AG08395 (cell line): ENCODE results near the gene TEKT3.
A peak's percentile ranks its signal among the peaks of the same experiment; 100 is the strongest.

ENCODE experiments used
- DNase-seq: peaks from one replicate; pipeline ENCODE4 v3.0.0; 2012; ENCODE audit warnings: mixed read lengths, low spot score

The TEKT3 gene

DNA sequence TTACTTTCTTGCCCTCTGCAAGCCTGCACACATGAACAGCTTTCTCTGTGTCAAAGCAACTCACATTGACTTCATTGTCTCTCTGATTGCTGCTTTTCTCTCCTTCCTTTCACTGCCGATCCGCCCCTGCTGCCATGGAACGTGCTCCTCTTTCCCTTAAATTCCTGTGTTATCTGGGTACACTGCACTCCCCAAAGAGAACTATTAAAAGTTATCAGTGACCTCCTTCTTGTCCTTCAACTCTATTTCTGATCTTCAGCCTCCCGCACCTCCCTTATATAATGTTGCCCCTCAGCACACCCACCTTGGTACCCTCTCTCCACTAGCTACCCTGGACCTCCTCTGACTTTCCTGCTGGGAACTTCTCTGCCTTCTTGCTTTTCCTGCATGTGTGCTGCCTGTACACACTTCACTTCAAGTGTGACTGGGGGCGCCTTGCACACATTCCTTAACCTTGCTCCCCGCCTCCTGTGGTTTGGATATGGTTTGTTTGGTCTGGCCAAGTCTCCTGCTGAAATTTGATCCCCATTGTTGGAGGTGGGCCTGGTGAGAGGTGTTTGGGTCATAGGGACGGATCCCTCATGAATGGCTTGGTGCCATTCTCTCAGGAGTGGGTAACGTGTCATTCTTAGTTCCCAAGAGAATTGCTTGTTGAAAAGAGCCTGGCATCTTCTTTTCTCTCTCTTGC lies 49.6 kb downstream of the TEKT3 start:
- DNase-seq, result no peak

DNA sequence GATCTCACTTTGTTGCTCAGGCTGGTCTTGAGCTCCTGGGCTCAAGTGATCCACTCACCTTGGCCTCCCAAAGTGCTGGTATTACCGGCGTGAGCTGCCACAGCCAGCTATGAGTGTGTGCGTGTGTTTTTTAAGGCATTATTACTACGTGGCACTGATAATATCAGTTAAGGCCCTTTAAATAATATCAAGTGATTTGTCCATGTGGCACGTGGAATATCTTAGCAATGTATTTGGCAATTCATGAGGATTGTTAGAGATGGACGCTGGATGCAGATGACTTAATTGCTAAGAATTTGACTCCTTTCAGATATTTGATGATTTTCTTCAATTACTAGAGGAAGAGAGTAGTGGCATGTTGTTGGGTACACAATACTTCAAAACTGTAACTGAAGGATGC lies 50.8 kb downstream of the TEKT3 start:
- DNase-seq, result peak; percentile 24

DNA sequence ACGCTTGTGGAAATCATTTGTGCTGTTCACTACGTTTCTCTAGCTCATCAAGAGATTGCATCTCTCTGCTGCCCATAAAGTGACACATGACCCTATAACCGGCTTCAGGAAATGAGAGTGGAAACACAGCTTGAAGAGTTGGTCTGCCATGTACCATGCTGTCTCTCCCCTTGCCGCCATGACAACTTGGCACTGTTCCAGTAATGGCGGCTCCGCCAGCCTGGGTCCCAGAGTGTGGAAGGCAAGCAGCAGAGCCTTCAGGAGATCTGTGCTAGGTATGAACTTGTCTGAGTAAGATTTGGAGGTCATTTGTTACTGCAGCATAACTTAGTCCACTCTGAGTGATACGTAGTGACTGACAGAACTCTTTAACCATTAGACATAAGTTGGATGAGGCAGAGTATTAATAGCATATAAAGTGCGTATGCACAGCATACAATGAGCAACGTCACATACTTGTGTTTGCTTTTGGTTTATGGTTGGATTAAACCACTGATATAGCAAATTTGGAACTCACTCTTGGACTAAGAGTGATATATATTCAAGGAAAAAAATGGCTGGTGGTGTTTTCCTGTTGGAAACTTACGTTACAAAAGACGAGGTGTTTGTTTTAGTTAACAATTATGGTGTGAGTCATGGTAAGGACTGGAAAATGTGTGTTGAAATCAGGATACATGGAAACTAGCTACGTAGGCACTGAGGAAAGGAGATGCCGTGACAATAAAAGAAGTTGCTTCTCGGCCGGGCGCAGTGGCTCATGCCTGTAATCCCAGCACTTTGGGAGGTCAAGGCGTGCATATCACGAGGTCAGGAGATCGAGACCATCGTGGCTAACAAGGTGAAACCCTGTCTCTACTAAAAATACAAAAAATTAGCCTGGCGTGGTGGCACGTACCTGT lies 51.9 kb downstream of the TEKT3 start:
- no peak for DNase-seq

DNA sequence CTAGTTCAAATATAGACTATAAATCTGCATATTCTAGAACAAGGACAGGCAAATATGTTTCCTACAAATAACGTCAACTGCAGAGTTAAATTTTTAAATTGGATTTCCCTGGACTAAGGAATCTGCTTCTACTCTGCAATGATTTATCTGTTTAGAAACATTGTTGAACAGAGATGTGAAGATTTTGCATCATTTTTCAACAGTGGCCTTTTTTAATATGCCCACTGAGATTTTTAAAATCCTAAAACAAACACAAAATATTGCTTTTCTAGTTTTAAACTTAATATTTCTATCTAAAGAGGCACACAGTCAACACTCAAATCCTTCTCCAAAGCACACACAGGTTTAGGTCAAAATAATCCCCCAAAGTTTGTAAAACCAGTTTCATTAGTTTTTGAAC lies 52.5 kb downstream of the TEKT3 start:
- DNase-seq, result no peak

DNA sequence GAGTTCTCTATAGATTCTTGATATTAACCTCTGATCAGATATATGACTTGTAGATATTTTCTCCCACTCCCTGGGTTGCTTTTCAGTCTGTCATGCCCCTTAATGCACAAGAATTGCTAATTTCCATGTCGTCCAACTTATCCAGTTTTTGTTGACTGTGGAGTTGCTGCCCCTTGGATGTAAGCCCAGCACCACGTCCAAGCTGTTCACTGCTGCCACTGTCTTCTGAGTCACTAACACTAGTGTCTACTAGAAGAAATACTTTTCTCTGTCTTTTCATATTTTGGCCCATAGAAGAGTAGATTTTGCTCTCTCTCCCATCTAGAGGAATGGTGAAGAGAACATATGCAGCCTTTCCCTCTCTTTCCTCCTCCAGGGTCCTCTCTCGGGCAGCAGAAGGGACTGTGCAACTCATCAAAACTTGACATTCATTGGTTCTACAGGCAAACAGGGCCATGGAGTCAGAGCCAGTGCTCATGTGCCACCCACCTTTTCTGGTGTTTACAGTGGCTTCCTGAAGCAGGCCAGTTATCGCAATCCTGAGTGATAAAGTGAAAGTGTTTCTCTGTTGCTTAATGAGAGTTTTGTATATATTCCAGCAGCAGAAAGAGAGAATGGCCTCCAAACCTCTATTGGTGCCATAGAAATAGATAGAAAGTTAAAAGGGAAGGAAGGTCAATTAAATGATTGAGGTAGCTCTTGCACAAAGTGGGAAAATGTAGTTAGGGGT lies 53.7 kb downstream of the TEKT3 start:
- peak; percentile 31 for DNase-seq

DNA sequence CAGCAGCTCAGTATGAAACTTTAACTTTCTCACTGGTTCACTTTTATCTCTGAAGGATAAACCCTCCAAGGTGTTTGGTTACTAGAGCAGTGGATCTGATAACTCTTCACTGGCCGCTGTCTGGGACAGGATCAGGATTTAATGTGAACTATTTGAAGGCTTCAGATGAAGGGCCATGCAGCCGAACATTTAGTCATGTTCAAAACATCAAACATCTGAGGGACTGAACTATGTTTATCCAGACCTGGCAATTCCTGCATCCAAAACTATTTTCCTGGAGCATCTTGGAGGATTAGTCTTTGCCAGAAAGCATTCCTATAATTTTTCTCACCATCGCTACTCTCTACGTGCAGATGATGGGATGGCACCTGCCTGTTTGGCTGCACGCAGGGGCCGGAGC lies 55.9 kb downstream of the TEKT3 start:
- DNase-seq, result no peak

DNA sequence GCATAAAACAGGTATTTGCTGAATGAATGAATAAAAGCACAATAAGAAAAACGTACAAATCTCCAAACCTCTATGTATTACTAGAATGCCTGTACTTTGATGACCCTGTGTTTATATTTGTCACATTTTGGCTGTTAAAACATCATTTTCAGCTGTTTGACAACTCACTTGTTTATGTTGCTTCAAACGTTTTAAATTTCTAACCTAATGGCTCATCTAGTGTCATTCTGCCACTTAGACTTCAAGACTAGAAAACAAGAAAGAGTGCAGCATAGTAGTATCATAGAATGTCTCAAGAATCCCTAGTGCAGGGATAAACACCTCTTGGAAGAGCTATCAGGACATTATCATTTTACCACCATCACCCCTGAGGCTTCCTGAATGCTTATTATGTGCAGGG lies 56.9 kb downstream of the TEKT3 start:
- DNase-seq, result no peak

DNA sequence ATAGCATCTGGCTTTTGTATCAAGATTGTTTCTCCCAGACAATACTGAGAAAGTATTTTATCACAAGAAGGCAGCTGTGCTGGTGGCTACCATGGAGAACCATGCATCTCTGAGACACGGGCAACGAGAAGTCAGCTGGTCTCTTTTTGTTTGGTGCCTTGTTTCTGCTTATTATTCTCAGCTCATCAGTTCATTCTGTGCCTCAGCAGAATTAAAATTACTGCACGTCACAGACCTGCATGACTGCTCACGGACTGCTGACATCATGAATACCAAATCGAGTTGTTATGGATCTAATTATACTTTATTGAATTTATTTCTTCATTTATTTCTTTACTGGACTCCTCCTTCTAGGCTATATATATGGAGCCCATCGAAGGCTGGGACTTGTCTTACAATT lies 57.3 kb downstream of the TEKT3 start:
- DNase-seq, result no peak

DNA sequence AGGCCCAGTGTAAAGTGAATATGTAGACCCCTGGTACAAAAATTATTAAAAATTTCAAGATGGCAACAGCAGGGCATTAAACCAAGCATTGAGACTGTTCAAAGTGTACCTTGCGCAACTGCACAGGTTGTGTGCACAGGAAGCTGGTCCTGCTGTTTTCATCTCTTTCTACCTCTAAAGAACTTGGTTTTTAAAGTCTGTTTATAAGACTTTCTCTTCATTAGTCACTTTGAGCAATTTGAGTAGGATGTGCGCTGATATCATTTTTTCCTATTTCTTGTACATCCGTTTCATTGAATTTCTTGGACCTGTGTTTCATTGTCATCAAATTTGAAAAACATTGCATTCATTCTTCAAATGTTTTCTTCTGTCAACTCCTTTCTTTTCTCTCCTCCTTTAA lies 59.5 kb downstream of the TEKT3 start:
- no peak for DNase-seq

DNA sequence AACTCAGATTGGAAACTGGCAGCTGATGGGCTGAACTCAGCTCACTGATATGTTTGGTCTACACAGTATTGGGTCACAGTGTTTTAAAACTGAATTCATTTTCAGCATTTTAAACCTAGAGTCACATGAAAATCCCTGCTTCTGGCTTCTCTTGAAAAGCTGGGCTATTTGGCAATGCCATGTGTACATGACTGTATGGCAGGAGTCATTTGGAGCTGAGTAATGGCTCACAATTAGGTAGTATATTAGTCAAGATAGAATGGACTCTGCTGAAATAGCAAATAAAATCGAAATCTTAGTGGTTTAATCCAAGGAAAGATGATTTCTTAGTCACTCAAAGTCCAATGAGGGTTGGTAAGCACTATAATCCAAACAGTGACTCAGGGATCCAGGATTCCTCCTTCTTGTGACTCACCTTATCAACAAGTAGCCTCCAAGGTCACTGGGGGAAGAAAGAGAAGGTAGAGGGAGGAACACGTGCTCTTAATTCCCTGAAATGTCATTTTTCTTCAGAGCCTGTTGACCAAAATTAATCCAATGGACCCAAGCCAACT lies 62.4 kb downstream of the TEKT3 start:
- peak; percentile 66 for DNase-seq

DNA sequence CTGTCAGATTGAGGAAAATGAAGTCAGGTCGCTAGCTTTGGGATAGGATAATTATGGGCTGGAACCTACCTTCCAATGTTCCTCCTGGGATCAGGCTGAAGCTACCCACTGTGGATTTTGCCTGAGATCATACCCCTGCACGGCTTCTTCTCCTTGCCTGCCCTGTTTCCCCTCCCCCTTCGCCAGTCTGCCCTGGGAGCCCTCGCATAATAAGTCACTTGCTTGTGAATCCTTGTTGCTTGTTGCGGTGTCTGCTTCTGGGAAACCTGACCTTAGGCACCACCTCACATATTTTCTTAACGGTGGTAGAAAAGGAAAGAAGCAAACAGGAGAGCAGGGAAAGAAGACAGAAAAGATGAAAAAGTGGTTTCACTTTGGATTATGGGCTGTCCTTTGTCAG lies 63.0 kb downstream of the TEKT3 start:
- no peak for DNase-seq

DNA sequence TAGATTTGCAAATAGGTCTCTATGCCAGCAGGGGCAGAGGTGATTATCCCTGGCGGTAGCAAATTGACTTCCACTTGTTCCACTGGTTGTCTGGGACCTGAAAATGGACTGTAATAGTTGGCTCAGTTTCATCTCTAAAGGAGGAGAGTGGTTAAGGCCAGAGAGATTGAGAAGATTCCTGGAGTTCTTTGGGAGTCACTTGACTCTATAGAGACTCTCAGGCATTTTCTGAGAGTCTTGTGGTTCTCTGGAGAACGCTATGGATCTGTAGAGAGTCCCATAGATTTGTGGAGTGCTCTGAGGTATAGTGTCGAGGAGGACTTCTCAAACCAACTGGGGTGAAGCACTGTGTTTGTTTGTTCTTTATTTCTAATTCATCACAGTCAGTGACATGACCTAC lies 67.4 kb downstream of the TEKT3 start:
- no peak for DNase-seq

DNA sequence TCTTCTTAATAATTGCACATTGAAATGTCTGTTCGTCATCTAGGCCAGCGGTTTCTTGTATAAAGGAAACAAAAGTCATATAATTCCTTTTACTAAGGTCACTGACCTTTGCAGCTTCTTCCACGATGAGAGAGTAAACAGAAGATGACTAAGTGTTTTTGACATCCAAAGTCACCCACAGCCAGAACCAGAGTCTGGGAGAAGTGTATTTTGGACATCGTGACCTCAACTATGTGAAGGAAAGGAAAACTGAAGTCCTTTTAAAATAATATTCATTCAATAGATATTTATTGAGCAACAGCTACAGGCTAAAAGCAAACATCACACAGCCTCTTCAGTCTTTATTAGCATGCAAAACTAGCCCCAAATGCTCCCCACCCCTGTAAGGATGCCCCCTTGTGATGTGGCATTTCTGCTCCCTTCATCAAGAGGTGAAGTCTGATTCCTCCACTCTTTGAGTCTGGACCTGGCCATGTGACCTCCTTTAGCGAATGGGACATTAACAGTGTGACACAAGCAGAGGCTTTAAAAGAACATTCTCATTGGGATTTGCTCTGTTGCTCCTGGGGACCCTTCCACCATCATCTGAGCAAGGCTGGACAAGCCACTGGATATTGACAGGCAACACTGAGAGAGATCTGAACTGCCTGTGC lies 68.1 kb downstream of the TEKT3 start:
- peak; percentile 88 for DNase-seq

DNA sequence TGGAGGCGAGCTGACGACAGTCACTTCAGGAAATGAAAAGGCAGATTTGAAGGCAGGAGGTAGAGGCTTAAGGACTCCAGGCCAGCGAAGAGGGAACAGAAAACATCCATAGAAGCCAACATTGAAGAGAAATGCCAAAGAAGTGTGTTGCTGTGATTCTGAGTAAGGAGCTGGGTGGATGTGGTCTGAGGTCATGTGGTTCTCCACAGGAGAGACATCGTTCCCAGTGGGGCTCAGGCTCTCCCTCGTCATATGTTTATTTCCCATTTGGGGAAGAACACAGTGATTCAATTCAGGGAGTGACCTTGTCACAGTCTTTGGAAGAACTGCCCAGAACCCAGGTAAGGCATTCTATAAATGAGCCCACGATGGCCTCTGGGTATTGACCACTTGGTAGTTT lies 69.7 kb downstream of the TEKT3 start:
- DNase-seq, result no peak

DNA sequence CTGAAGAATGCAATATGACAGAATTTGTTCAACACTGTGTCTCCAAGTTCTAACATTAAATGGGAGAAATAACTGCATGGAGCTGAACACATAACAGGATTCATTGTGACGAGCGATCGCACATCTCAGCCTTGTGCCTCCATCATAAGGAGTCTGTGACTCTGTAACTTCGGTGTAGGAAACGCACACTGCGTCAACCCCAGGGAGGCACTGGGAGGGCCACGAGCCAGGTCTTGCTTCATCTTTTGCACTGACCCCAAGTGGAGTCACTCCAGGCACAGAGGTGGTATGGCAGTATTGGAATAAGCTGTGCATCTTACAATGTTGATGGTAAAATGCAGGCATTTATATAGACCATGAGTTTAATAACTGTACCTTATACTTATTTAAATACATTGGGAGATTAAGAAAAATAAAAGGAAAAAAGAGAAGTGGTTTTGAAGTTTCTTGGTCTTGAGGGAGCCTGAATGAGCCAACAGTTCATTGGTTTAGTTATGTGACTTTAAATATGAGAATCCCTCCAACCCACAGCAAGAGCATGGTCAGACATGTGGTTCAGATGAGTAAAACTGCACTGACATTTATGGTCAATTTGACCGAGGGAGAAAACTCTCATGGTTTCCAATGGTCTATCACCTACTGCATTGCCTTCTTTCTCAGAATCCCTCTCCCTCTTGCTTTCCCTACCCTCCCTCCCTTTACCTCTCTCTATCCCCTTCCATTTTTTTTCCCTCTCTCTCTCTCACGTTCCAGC lies 70.6 kb downstream of the TEKT3 start:
- no peak for DNase-seq

DNA sequence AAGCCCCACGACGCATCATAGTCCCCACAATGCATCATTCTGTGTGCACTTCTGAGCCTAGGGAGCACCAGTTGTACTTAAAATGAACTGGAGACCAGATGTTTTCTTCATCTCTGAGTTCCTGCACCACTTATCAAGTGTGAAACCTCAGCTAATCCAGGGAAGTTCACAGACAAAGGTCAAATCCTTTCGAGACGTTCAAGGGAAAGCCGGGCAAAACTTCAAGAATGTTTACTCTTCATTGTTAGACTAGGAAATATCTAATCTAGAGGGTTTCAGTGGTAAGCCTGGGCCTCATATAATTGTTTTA lies 71.7 kb downstream of the TEKT3 start:
- no peak for DNase-seq

DNA sequence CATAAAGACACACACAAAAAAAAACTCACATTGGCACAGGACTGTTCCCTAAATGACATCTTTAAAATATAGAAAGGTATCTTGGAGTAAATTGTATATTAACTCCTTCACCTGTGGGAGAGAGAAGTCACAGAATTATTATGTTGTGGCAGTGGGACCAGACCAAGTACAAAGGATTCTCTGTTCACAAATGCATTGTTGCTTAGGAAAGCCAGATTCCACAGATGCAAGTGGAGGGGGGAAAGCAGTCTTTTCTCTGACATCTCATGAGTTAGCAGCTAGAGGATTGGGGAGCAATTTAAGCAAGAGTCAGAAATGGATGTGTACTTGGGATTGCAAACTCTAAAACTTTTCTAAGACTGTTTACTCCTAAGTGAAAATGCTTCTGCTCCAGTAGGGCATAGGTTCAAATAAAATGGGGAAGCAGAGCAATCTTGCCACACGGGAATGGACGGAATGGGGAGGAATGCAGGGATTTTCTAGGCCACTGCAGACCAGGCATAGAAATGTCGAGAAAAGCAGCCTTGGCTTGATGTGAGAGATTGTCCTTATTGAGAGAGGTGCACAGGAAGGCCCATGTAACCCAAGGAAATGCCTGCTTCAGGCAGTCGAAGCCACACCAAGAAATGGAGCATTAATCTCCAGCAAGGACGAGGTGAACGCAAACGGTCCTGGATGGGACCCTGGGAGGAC lies 72.2 kb downstream of the TEKT3 start:
- DNase-seq, result no peak

DNA sequence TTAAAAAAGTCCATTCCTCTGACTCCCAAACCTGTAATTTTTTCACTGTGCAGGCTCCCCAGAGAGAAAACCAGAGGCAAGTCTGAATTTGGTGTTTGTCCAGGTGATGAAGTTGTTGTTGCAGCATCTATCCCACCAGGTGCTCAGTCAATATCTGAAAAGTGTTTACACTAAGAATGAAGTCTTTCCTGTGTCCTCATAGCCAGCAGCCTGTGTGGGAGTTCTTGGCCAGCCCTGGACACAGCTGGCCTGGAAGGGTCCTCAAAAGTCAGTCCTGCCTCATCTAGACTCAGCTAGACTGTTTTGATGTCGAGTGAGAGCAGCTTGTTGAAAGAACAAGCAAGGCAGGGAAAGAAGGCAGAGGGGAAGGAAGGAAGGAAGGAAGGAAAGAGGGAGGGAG lies 72.9 kb downstream of the TEKT3 start:
- DNase-seq, result no peak

DNA sequence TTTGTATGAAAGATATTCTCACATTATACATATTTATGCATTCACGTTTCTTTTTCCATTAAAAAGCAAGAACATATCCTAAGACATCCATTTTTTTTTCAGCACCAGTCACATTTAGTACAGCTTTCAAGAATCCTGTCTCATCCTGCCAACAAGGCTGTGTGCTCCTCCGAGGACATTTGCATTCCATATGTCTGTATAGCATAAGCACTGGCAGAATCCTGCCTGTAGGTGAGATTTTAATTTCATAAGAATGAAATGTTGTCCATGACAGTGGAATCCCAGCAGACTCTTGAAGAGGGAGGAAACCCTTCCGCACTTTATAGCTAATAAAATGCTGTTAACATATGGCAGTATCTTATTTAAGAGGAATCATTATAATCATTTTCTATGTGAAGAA lies 73.4 kb downstream of the TEKT3 start:
- DNase-seq, result no peak

DNA sequence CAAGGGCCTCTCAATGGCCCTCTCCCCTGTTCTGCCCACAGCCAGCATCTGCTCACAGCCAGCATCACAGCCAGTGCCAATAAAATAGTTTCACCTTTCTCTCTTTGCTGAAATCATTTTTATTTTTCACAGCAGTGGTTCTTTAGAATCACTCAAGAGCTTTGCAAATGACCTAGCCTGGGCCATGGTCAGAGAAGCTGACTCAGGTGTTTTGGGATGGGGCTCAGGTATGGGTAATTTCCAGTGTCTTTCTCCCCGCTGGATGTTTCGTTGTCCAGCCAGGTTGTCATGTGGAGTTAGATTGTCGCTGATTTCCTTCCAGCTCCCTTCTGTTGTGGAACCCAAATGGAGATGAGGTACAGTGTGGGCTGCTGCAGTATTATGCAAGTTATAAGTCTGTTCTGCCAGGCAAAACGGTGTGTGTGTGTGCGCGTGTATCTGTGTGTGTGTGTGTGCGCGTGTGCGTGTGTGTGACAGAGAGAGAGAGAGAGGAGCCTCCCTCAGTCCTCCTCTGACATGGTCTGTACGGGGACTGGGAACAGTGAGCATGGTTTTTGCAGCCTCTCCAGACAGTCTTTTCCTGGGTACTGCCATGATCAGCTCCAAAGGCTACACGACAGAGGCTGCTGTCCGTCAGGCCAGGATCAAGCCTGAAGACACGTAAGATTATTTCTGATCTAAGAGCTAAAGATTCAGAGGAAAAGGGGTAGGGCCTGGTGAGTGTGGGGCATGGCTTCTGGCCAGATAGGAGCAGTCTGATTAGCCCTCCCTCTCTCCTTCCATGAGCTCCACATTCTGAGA lies 74.9 kb downstream of the TEKT3 start:
- no peak for DNase-seq
